Endothelial cell (in vitro differentiated cells): Measurements from ENCODE around the gene TSPAN9. TPM values are rescaled to one million over a fixed set of nuclear protein-coding genes. Genes with fewer than 3 reads are reported as not detected.

ENCODE experiments used
- DNase-seq: peaks from one replicate; pipeline ENCODE4 v3.0.0; 2021; ENCODE audit warnings: low spot score
- H3K27ac Mint-ChIP-seq: one replicate; pipeline ENCODE4 v1.8.0; 2021; ENCODE audit warnings: mixed read lengths, inconsistent platforms; ENCODE audit not compliant: unreplicated experiment
- H3K27me3 Mint-ChIP-seq: one replicate; pipeline ENCODE4 v1.8.0; 2021; ENCODE audit warnings: mild to moderate bottlenecking, moderate library complexity, mixed read lengths, inconsistent platforms; ENCODE audit not compliant: unreplicated experiment
- H3K36me3 Mint-ChIP-seq: one replicate; pipeline ENCODE4 v1.8.0; 2021; ENCODE audit warnings: mild to moderate bottlenecking, low read depth, mixed read lengths, inconsistent platforms; ENCODE audit not compliant: unreplicated experiment
- H3K4me1 Mint-ChIP-seq: one replicate; pipeline ENCODE4 v1.8.0; 2021; ENCODE audit warnings: mild to moderate bottlenecking, mixed read lengths, inconsistent platforms; ENCODE audit not compliant: unreplicated experiment
- H3K4me3 Mint-ChIP-seq: one replicate; pipeline ENCODE4 v1.8.0; 2021; ENCODE audit warnings: mild to moderate bottlenecking, mixed read lengths, inconsistent platforms; ENCODE audit not compliant: unreplicated experiment
- H3K9me3 Mint-ChIP-seq: one replicate; pipeline ENCODE4 v1.8.0; 2021; ENCODE audit warnings: mixed read lengths, inconsistent platforms; ENCODE audit not compliant: unreplicated experiment
- total RNA-seq: library from RNA; stranded (reverse); fragmentation: NEBNext Ultra II Directional; extraction: Animal tissue kit (Norgen Biotek cat#: 25700); gene quantifications from one replicate; pipeline ENCODE4 v1.2.1, GENCODE V29; 2021; ENCODE audit not compliant: unreplicated experiment
- TF ChIP-seq, protein P1 (sequence below): fragments of 200-600 bp; sonication (generic); IDR thresholded peaks from one replicate; pipeline ENCODE4 v1.5.0; 2021; ENCODE audit warnings: antibody characterized with exemption; ENCODE audit not compliant: unreplicated experiment

Gene TSPAN9
- total RNA-seq, 1 donor from 2014 or later = 116 TPM

GRCh38 chr12:3228552-3228951, 151.4 kb downstream of the TSPAN9 start:
- no peak for DNase-seq
- H3K27me3 Mint-ChIP-seq = peaks cover 10% of the 10 kb centered on the region
- TF ChIP-seq, protein P1, sequence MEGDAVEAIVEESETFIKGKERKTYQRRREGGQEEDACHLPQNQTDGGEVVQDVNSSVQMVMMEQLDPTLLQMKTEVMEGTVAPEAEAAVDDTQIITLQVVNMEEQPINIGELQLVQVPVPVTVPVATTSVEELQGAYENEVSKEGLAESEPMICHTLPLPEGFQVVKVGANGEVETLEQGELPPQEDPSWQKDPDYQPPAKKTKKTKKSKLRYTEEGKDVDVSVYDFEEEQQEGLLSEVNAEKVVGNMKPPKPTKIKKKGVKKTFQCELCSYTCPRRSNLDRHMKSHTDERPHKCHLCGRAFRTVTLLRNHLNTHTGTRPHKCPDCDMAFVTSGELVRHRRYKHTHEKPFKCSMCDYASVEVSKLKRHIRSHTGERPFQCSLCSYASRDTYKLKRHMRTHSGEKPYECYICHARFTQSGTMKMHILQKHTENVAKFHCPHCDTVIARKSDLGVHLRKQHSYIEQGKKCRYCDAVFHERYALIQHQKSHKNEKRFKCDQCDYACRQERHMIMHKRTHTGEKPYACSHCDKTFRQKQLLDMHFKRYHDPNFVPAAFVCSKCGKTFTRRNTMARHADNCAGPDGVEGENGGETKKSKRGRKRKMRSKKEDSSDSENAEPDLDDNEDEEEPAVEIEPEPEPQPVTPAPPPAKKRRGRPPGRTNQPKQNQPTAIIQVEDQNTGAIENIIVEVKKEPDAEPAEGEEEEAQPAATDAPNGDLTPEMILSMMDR = no peak
- no peak overlapping the region for H3K4me3 Mint-ChIP-seq
- peaks cover 31% of the 10 kb centered on the region for H3K4me1 Mint-ChIP-seq
- peaks cover 28% of the 10 kb centered on the region for H3K36me3 Mint-ChIP-seq
- no peak overlapping the region for H3K27ac Mint-ChIP-seq
- H3K9me3 Mint-ChIP-seq = no peaks in the 10 kb centered on the region

DNA sequence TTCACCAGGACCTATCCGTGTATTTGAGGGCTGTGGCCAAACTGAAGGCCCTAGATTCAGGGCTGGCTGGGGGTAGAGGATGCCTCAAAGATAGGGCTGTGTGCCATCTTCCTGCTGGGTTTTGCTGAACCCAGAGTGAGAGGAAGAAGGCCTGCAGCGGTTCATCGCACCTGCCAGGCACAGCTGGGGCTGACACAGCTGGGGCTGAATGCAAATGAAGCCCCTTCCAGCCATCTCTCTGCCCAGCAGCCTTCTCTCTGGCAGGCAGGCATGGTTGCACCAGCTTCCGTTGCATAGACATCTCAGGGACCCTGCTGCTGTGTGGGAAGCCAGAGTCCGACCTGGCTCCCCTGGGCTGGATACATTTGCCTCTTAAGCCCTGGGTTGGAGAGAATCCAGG, 152.4 kb downstream of the TSPAN9 start:
- H3K27me3 Mint-ChIP-seq = peaks cover 9% of the 10 kb centered on the region
- peaks cover 24% of the 10 kb centered on the region for H3K4me1 Mint-ChIP-seq
- TF ChIP-seq, protein P1 = no peak
- peaks cover 28% of the 10 kb centered on the region for H3K36me3 Mint-ChIP-seq
- no peaks in the 10 kb centered on the region for H3K9me3 Mint-ChIP-seq
- H3K27ac Mint-ChIP-seq = no peak overlapping the region
- peak overlapping the region; percentile 8 for H3K4me3 Mint-ChIP-seq
- DNase-seq = no peak

- no peak for DNase-seq
- H3K4me3 Mint-ChIP-seq = no peak overlapping the region
- peaks cover 11% of the 10 kb centered on the region for H3K4me1 Mint-ChIP-seq
- H3K27ac Mint-ChIP-seq = no peak overlapping the region
- H3K36me3 Mint-ChIP-seq = peaks cover 31% of the 10 kb centered on the region
- no peaks in the 10 kb centered on the region for H3K9me3 Mint-ChIP-seq
- H3K27me3 Mint-ChIP-seq = peaks cover 9% of the 10 kb centered on the region
- TF ChIP-seq, protein P1 = no peak
Observed at GRCh38 chr12:3230758-3231375, 153.7 kb downstream of the TSPAN9 start.

DNA sequence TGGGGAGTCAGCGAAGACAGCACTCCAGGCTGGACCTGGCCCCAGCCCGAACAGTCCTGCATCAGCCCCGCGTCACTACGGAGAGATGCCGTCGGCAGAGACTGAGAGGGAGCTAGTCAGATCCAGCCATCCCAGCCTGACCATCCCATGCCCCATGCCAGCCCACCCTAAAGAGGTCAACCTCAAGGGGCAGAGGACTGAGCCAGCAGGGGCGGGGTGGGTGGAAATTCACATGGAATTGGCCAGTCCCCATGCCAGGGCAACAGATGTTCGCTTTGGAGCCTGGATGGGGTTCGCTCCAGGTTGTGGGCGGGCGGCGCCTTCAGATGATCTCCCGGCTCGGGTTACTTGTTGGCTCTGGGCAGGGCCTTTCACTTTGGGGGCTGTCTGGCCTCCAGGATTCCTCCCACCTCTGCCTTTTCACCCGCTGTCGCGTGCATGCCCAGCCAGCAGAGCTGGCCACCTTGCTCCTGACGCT, 154.3 kb downstream of the TSPAN9 start:
- Mint-ChIP-seq H3K9me3 (no peaks in the 10 kb centered on the region), H3K4me3 (no peak overlapping the region), H3K27ac (no peak overlapping the region), H3K27me3 (peaks cover 10% of the 10 kb centered on the region), H3K36me3 (peaks cover 31% of the 10 kb centered on the region), H3K4me1 (peaks cover 6% of the 10 kb centered on the region)
- TF ChIP-seq, protein P1 = no peak
- DNase-seq = no peak

DNA sequence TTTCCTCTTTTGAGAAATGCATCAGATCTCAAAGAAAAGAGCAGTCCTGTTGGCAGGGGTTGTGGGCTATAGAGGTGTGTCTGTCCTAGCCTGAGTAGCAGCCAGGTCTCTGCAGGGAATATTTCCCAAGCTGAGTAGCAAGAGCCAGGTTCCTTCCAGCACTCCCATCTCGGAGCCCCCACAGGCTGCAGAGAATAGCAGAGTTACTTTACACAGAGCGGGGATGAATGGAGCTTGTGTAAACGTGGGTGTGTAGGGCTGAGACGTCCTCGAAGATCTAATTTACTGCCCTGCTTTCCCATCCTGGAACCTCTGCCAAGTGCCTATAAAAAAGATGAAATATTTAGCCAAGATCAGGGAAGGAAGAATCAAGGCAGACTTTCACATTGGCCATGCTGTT, 156.6 kb downstream of the TSPAN9 start:
- TF ChIP-seq, protein P1 = no peak
- Mint-ChIP-seq H3K9me3 (no peaks in the 10 kb centered on the region), H3K27ac (no peak overlapping the region), H3K27me3 (peaks cover 11% of the 10 kb centered on the region), H3K4me1 (peaks cover 8% of the 10 kb centered on the region), H3K36me3 (peaks cover 27% of the 10 kb centered on the region), H3K4me3 (no peak overlapping the region)
- DNase-seq = no peak
